Calu3 (cell line): ENCODE results near the gene PLXNB2. TPM values are rescaled to one million over a fixed set of nuclear protein-coding genes. Genes with fewer than 3 reads are reported as not detected.

Source experiments
- BruUV-seq: library from RNA; stranded (reverse); fragments of 400-500 nt; replicated peaks from 2 replicates; lab custom pipeline; 2021; lab: Mats Ljungman, UMichigan
- CTCF ChIA-PET: fragments of 300-600 bp; sonication (Branson Sonifier 250); formaldehyde crosslinking; loops from one replicate; lab custom pipeline; 2022; ENCODE audit warnings: antibody characterized with exemption; lab: Charles Lee
- DNase-seq: peaks from one replicate; pipeline ENCODE4 v3.0.0; 2022
- H3K27ac Mint-ChIP-seq: one replicate; pipeline ENCODE4 v1.8.0; 2022; ENCODE audit warnings: mixed read lengths; ENCODE audit not compliant: unreplicated experiment
- H3K27me3 Mint-ChIP-seq: one replicate; pipeline ENCODE4 v1.8.0; 2022; ENCODE audit warnings: mixed read lengths; ENCODE audit not compliant: unreplicated experiment
- H3K36me3 Mint-ChIP-seq: one replicate; pipeline ENCODE4 v1.8.0; 2022; ENCODE audit warnings: mild to moderate bottlenecking, moderate library complexity, mixed read lengths; ENCODE audit not compliant: insufficient read depth, unreplicated experiment
- H3K4me1 Mint-ChIP-seq: one replicate; pipeline ENCODE4 v1.8.0; 2022; ENCODE audit warnings: mild to moderate bottlenecking, low read depth, mixed read lengths; ENCODE audit not compliant: unreplicated experiment
- H3K4me3 Mint-ChIP-seq: one replicate; pipeline ENCODE4 v1.8.0; 2022; ENCODE audit warnings: mild to moderate bottlenecking, low read depth, moderate library complexity, mixed read lengths; ENCODE audit not compliant: unreplicated experiment
- H3K9me3 Mint-ChIP-seq: one replicate; pipeline ENCODE4 v1.8.0; 2022; ENCODE audit warnings: low read depth, mixed read lengths; ENCODE audit not compliant: unreplicated experiment
- CTCF ChIP-seq: fragments of 200-600 bp; IDR thresholded peaks from one replicate; pipeline ENCODE4 v1.8.0; 2022; ENCODE audit warnings: antibody characterized with exemption; ENCODE audit not compliant: unreplicated experiment
- intact Hi-C: fragments of 100-400 bp; cut with micrococcal nuclease; formaldehyde crosslinking; loops from one replicate; pipeline ENCODE4 v1.10.0; 2022; ENCODE audit not compliant: unreplicated experiment
- total RNA-seq: library from RNA; stranded (reverse); gene quantifications from 2 replicates; pipeline ENCODE4 v1.2.3, GENCODE V29; 2022

PLXNB2 gene
- total RNA-seq, 1 experiment from 2014 or later = 298 TPM

- Mint-ChIP-seq H3K36me3 (peaks cover 8% of the 10 kb centered on the region), H3K4me3 (peak overlapping the region; percentile 56), H3K27me3 (no peaks in the 10 kb centered on the region), H3K9me3 (no peaks in the 10 kb centered on the region), H3K27ac (no peak overlapping the region), H3K4me1 (no peaks in the 10 kb centered on the region)
- peak; percentile 88 for TF ChIP-seq CTCF
- intact Hi-C loops = loop anchor here (2.0 kb wide), 1 partner anchor 89 kb away; no protein-coding TSS in a partner anchor
- peak; percentile 94 for DNase-seq
- CTCF ChIA-PET = interaction anchor here (0.6 to 1.9 kb wide), 4 partner anchors 79 to 297 kb away, joined by 3 to 7 read pairs (median 3); no protein-coding TSS in a partner anchor
- no TSS peak for BruUV-seq
Observed at GRCh38 chr22:50341977-50342650, 34.7 kb upstream of the PLXNB2 start.

- no TSS peak for BruUV-seq
- DNase-seq = peak; percentile 29
- CTCF ChIA-PET = interaction anchor here (1.1 to 1.3 kb wide), 2 partner anchors 18 to 89 kb away, joined by 3 to 4 read pairs; partner anchors contain the start of gene HDAC10
Observed at GRCh38 chr22:50339945-50340879, 32.8 kb upstream of the PLXNB2 start.

GRCh38 chr22:50338860-50339462, 31.5 kb upstream of the PLXNB2 start:
- no peak overlapping the region for H3K27ac Mint-ChIP-seq
- TF ChIP-seq CTCF = no peak
- no peaks in the 10 kb centered on the region for H3K9me3 Mint-ChIP-seq
- CTCF ChIA-PET = no interaction called here
- H3K27me3 Mint-ChIP-seq = no peaks in the 10 kb centered on the region
- no TSS peak for BruUV-seq
- H3K36me3 Mint-ChIP-seq = peaks cover 8% of the 10 kb centered on the region
- intact Hi-C loops = no loop called here
- no peak for DNase-seq
- H3K4me3 Mint-ChIP-seq = no peak overlapping the region
- H3K4me1 Mint-ChIP-seq = no peaks in the 10 kb centered on the region

More at GRCh38 chr22:50339945-50340879, 32.8 kb upstream of the PLXNB2 start:
- no peak overlapping the region for H3K4me3 Mint-ChIP-seq
- TF ChIP-seq CTCF = no peak
- H3K27me3 Mint-ChIP-seq = no peaks in the 10 kb centered on the region
- intact Hi-C loops = no loop called here
- no peak overlapping the region for H3K27ac Mint-ChIP-seq
- H3K36me3 Mint-ChIP-seq = peaks cover 8% of the 10 kb centered on the region
- no peaks in the 10 kb centered on the region for H3K4me1 Mint-ChIP-seq
- no peaks in the 10 kb centered on the region for H3K9me3 Mint-ChIP-seq

GRCh38 chr22:50338042-50338573, 30.7 kb upstream of the PLXNB2 start:
- intact Hi-C loops = no loop called here
- H3K27ac Mint-ChIP-seq = no peak overlapping the region
- BruUV-seq = no TSS peak
- TF ChIP-seq CTCF = no peak
- no peaks in the 10 kb centered on the region for H3K9me3 Mint-ChIP-seq
- H3K27me3 Mint-ChIP-seq = no peaks in the 10 kb centered on the region
- DNase-seq = no peak
- H3K36me3 Mint-ChIP-seq = peaks cover 8% of the 10 kb centered on the region
- CTCF ChIA-PET = no interaction called here
- H3K4me3 Mint-ChIP-seq = no peak overlapping the region
- H3K4me1 Mint-ChIP-seq = no peaks in the 10 kb centered on the region
